Endothelial cell of umbilical vein (primary cell): ENCODE results near the gene C19orf73. TPM values are rescaled to one million over a fixed set of nuclear protein-coding genes. Genes with fewer than 3 reads are reported as not detected.
"Not testable (repeated sequence)": the region's sequence is repeated elsewhere in the genome, so short reads cannot be mapped to it uniquely, and the experiment has no call there.

Source experiments
- BruUV-seq: library from RNA; stranded (reverse); fragments of 400-500 nt; replicated peaks from 2 replicates; lab custom pipeline; 2021; lab: Mats Ljungman, UMichigan
- CTCF ChIA-PET: fragments of 300-600, 350-600 bp; sonication (Branson Sonifier 250); formaldehyde crosslinking; loops from one replicate; lab custom pipeline; 2021; ENCODE audit warnings: antibody characterized with exemption, inconsistent platforms; lab: Charles Lee
- POLR2A ChIA-PET: fragments of 300-600, 350-600 bp; sonication (Branson Sonifier 250); formaldehyde crosslinking; loops from one replicate; lab custom pipeline; 2021; ENCODE audit warnings: antibody characterized with exemption, inconsistent platforms; lab: Charles Lee
- DNase-seq: peaks from one replicate; pipeline ENCODE4 v3.0.0-alpha.2; 2011; ENCODE audit warnings: low read depth, low spot score
- FAIRE-seq: peaks from 2 replicates; lab custom pipeline; 2011; peaks lifted over from hg19 to GRCh38; lab: Jason Lieb, UNC
- H2AFZ ChIP-seq: 2 replicates; pipeline ENCODE4 v1.6.0; 2012; ENCODE audit warnings: low read depth, low read length, control low read depth, inconsistent platforms
- H3K27ac ChIP-seq: 2 replicates; pipeline ENCODE4 v1.5.1; 2011; ENCODE audit warnings: low read depth, mild to moderate bottlenecking, control low read depth, low read length, moderate library complexity; ENCODE audit not compliant: insufficient read depth
- H3K27me3 ChIP-seq, 2 experiments: 2 replicates each; pipeline versions ENCODE4 v1.6.0 to v1.6.1; 2011; ENCODE audit warnings: low read length in 2 of 2, mixed read lengths in 1 of 2; ENCODE audit not compliant: control insufficient read depth in 2 of 2, insufficient read depth in 2 of 2
- H3K36me3 ChIP-seq, 2 experiments: 2 replicates in 1 of 2; 3 replicates in 1 of 2; pipeline ENCODE4 v1.5.1; 2011; ENCODE audit warnings: low read length in 2 of 2, mild to moderate bottlenecking in 1 of 2, moderate library complexity in 1 of 2; ENCODE audit not compliant: control insufficient read depth in 2 of 2, insufficient read depth in 2 of 2; ENCODE audit errors: extremely low read depth in 1 of 2
- H3K4me1 ChIP-seq: 3 replicates; pipeline ENCODE4 v1.5.1; 2011; ENCODE audit warnings: mild to moderate bottlenecking, low read length; ENCODE audit not compliant: control insufficient read depth, insufficient read depth; ENCODE audit errors: extremely low read depth
- H3K4me2 ChIP-seq: 2 replicates; pipeline ENCODE4 v1.6.1; 2011; ENCODE audit warnings: low read length, control low read depth, mixed read lengths; ENCODE audit not compliant: insufficient read depth
- H3K4me3 ChIP-seq, 3 experiments: fragments of 200-600 bp in 1 of 3; sonication (generic), shearing (Covaris generic) in 1 of 3; replicated peaks in 1 of 3; 2 replicates each; pipeline ENCODE4 v1.5.1; 2011 to 2016; ENCODE audit warnings: control low read depth in 3 of 3, low read length in 3 of 3, mild to moderate bottlenecking in 2 of 3, inconsistent platforms in 1 of 3, low read depth in 1 of 3, moderate library complexity in 1 of 3; ENCODE audit not compliant: insufficient read depth in 1 of 3
- H3K79me2 ChIP-seq: 2 replicates; pipeline ENCODE4 v1.6.0; 2012; ENCODE audit warnings: low read length, inconsistent platforms; ENCODE audit not compliant: control insufficient read depth, insufficient read depth
- H3K9ac ChIP-seq: replicated peaks from 2 replicates; pipeline ENCODE3; 2011; ENCODE audit warnings: low read length, control low read depth; ENCODE audit not compliant: insufficient read depth; ENCODE audit errors: extremely low read depth
- H3K9me1 ChIP-seq: replicated peaks from 3 replicates; pipeline ENCODE4 v1.6.0; 2011; ENCODE audit warnings: mild to moderate bottlenecking, low read length; ENCODE audit not compliant: control insufficient read depth, insufficient read depth; ENCODE audit errors: extremely low read depth
- H3K9me3 ChIP-seq: replicated peaks from 2 replicates; pipeline ENCODE4 v1.5.1; 2012; ENCODE audit warnings: low read length, inconsistent platforms; ENCODE audit not compliant: control insufficient read depth, insufficient read depth
- H4K20me1 ChIP-seq: replicated peaks from 2 replicates; pipeline ENCODE3; 2011; ENCODE audit warnings: mild to moderate bottlenecking, low read length; ENCODE audit not compliant: control insufficient read depth, insufficient read depth; ENCODE audit errors: extremely low read depth
- CTCF ChIP-seq, 2 donors: IDR thresholded peaks; 1 replicate in 1 of 2; 2 replicates in 1 of 2; pipeline ENCODE4 v1.5.1; 2011; ENCODE audit warnings: low read length in 2 of 2, mild to moderate bottlenecking in 2 of 2, moderate library complexity in 2 of 2, control low read depth in 1 of 2, inconsistent platforms in 1 of 2, low read depth in 1 of 2; ENCODE audit not compliant: insufficient read depth in 1 of 2; ENCODE audit errors: extremely low read depth in 1 of 2
- EZH2 ChIP-seq: IDR thresholded peaks from 2 replicates; pipeline ENCODE4 v1.6.1; 2012; ENCODE audit warnings: borderline replicate concordance, low read depth, mild to moderate bottlenecking, moderate library complexity, low read length, inconsistent platforms; ENCODE audit not compliant: severe bottlenecking
- FOS ChIP-seq: IDR thresholded peaks from 2 replicates; pipeline ENCODE4 v1.6.1; 2011; ENCODE audit warnings: mild to moderate bottlenecking, low read length, moderate library complexity, borderline replicate concordance; ENCODE audit not compliant: insufficient read depth
- GATA2 ChIP-seq: IDR thresholded peaks from 2 replicates; pipeline ENCODE4 v1.7.0; 2011; ENCODE audit warnings: low read depth, mild to moderate bottlenecking, moderate library complexity, mixed read lengths, low read length; ENCODE audit not compliant: insufficient read length, insufficient read depth
- JUN ChIP-seq: IDR thresholded peaks from 2 replicates; pipeline ENCODE4 v1.6.1; 2011; ENCODE audit warnings: borderline replicate concordance, low read depth; ENCODE audit not compliant: insufficient read length, insufficient read depth
- MAX ChIP-seq: IDR thresholded peaks from 2 replicates; pipeline ENCODE4 v1.6.1; 2011; ENCODE audit not compliant: insufficient read depth, insufficient read length
- MYC ChIP-seq: IDR thresholded peaks from one replicate; pipeline ENCODE4 v1.6.1; 2011; ENCODE audit warnings: mild to moderate bottlenecking, low read depth, low read length
- POLR2A ChIP-seq: IDR thresholded peaks from 2 replicates; pipeline ENCODE4 v1.6.1; 2012; ENCODE audit warnings: low read depth, mild to moderate bottlenecking, control low read depth, low read length
- POLR2AphosphoS5 ChIP-seq: IDR thresholded peaks from 2 replicates; pipeline ENCODE4 v1.6.1; 2012; ENCODE audit warnings: low read depth, mild to moderate bottlenecking, control low read depth, low read length, moderate library complexity; ENCODE audit not compliant: insufficient read depth
- dilution Hi-C: fragments of 300-500 bp; cut with MboI; formaldehyde crosslinking; loops from one replicate; pipeline ENCODE4 v1.15.0; 2019; ENCODE audit warnings: low sequenced_read_pairs; ENCODE audit not compliant: extremely low pct_ligation_motif_present
- intact Hi-C: fragments of 100-400 bp; cut with micrococcal nuclease; formaldehyde crosslinking; loops from one replicate; pipeline ENCODE4 v1.10.0; 2022
- polyA plus RNA-seq, 4 experiments: library from polyadenylated mRNA; depleted of rRNA in 3 of 4; stranded (reverse) in 3 of 4; unstranded in 1 of 4; fragments of >200 nt; gene quantifications; 2 replicates each; pipeline versions ENCODE4 v1.2.1 to v1.2.3, GENCODE V29; 2011 to 2012; ENCODE audit warnings: missing spikeins in 1 of 4
- total RNA-seq: library from RNA; stranded (reverse); gene quantifications from 2 replicates; pipeline ENCODE4 v1.2.3, GENCODE V29; 2021

C19orf73 gene
- total and polyA plus RNA-seq, 2 donors (not counting 3 experiments of a cell fraction or from before 2014, with no cell fraction given): 1.8 TPM; not detected in 1

GRCh38 chr19:49121841-49122240 is 2.9 kb upstream of the C19orf73 start:
- H3K36me3 ChIP-seq, intact Hi-C loops, H3K4me3 ChIP-seq, H3K79me2 ChIP-seq, H2AFZ ChIP-seq, H3K4me1 ChIP-seq, dilution Hi-C loops, H3K4me2 ChIP-seq, BruUV-seq, FAIRE-seq, H3K27me3 ChIP-seq, H3K27ac ChIP-seq, H3K9ac ChIP-seq, DNase-seq, H3K9me3 ChIP-seq, H3K9me1 ChIP-seq, H4K20me1 ChIP-seq, POLR2A ChIA-PET: not testable (repeated sequence)
- CTCF ChIA-PET: interaction anchor here (2.6 to 2.7 kb wide), 2 partner anchors 24 to 25 kb away, joined by 9 to 13 read pairs; no protein-coding TSS in a partner anchor

- ChIA-PET CTCF (interaction anchor here (1.0 to 2.7 kb wide), 7 partner anchors 15 to 87 kb away, joined by 3 to 13 read pairs (median 6); no protein-coding TSS in a partner anchor), POLR2A (no interaction called here)
- no peak overlapping the region for H3K4me3 ChIP-seq
- H3K79me2 ChIP-seq: no peaks in the 10 kb centered on the region
- TF ChIP-seq JUN (no peak), CTCF (IDR thresholded peaks at IDR 0.05; ENCODE audit: extremely low read depth in 1 of 2, insufficient read depth in 1 of 2, low read depth in 1 of 2, low read length in 2 of 2) (no peak), MAX (no peak), POLR2AphosphoS5 (no peak), GATA2 (no peak), EZH2 (no peak), POLR2A (no peak), MYC (no peak), FOS (no peak)
- BruUV-seq: no TSS peak
- FAIRE-seq (no peak), DNase-seq (no peak)
- no peaks in the 10 kb centered on the region for H3K9me3 ChIP-seq
- no peak overlapping the region for H3K4me2 ChIP-seq
- H3K36me3 ChIP-seq: no peaks in the 10 kb centered on the region
- H3K27me3 ChIP-seq: peaks cover 7 to 8% of the 10 kb centered on the region in 2 experiments
- no peak overlapping the region for H3K27ac ChIP-seq
- dilution Hi-C loops (no loop called here), intact Hi-C loops (no loop called here)
- no peak overlapping the region for H2AFZ ChIP-seq
- no peaks in the 10 kb centered on the region for H3K9me1 ChIP-seq
- no peak overlapping the region for H3K9ac ChIP-seq
- H4K20me1 ChIP-seq: no peaks in the 10 kb centered on the region
- peaks cover 9% of the 10 kb centered on the region for H3K4me1 ChIP-seq
These were observed 1.9 kb upstream of the C19orf73 start for GRCh38 chr19:49120868-49121267.
